ENCODE results near the gene NDFIP1. TPM values are rescaled to one million over a fixed set of nuclear protein-coding genes. Genes with fewer than 3 reads are reported as not detected.

Gene NDFIP1
- polyA plus RNA-seq, 1 experiment, result 11.2 TPM

- no peaks in the 10 kb centered on the region for H3K27me3 ChIP-seq (ENCODE audit: control insufficient read depth, insufficient read depth, low read length)
- H3K4me3 ChIP-seq (ENCODE audit: low read depth, low read length), result no peak overlapping the region
- no peaks in the 10 kb centered on the region for H3K36me3 ChIP-seq (ENCODE audit: control insufficient read depth, insufficient read depth, low read length)
- DNase-seq (ENCODE audit: low read depth), result no peak
- ChIA-PET CTCF (no interaction called here), POLR2A (no interaction called here)
- no peak for TF ChIP-seq CTCF (IDR thresholded peaks at IDR 0.05; ENCODE audit: insufficient read depth, low read depth, low read length)
These were observed 83.2 kb downstream of the NDFIP1 start for GRCh38 chr5:142191776-142192175.

GRCh38 chr5:142192286-142193113 lies 83.9 kb downstream of the NDFIP1 start:
- no peak for TF ChIP-seq CTCF (IDR thresholded peaks at IDR 0.05; ENCODE audit: insufficient read depth, low read depth, low read length)
- POLR2A ChIA-PET, result no interaction called here
- DNase-seq (ENCODE audit: low read depth), result no peak
- Histone ChIP-seq H3K36me3 (ENCODE audit: control insufficient read depth, insufficient read depth, low read length) (no peaks in the 10 kb centered on the region), H3K27me3 (ENCODE audit: control insufficient read depth, insufficient read depth, low read length) (no peaks in the 10 kb centered on the region), H3K4me3 (ENCODE audit: low read depth, low read length) (no peak overlapping the region)
- CTCF ChIA-PET, result no interaction called here

- Histone ChIP-seq H3K27me3 (ENCODE audit: control insufficient read depth, insufficient read depth, low read length) (no peaks in the 10 kb centered on the region), H3K36me3 (ENCODE audit: control insufficient read depth, insufficient read depth, low read length) (no peaks in the 10 kb centered on the region), H3K4me3 (ENCODE audit: low read depth, low read length) (no peak overlapping the region)
- TF ChIP-seq CTCF (IDR thresholded peaks at IDR 0.05; ENCODE audit: insufficient read depth, low read depth, low read length), result no peak
- CTCF ChIA-PET, result no interaction called here
- DNase-seq (ENCODE audit: low read depth), result no peak
- POLR2A ChIA-PET, result no interaction called here
These were observed 84.5 kb downstream of the NDFIP1 start for GRCh38 chr5:142193114-142193428.

GRCh38 chr5:142197098-142197497 lies 88.5 kb downstream of the NDFIP1 start:
- Histone ChIP-seq H3K27me3 (ENCODE audit: control insufficient read depth, insufficient read depth, low read length) (no peaks in the 10 kb centered on the region), H3K4me3 (ENCODE audit: low read depth, low read length) (no peak overlapping the region), H3K36me3 (ENCODE audit: control insufficient read depth, insufficient read depth, low read length) (no peaks in the 10 kb centered on the region)
- no peak for DNase-seq (ENCODE audit: low read depth)
- TF ChIP-seq CTCF (IDR thresholded peaks at IDR 0.05; ENCODE audit: insufficient read depth, low read depth, low read length), result no peak
- CTCF ChIA-PET, result no interaction called here
- POLR2A ChIA-PET, result no interaction called here

- POLR2A ChIA-PET, result no interaction called here
- H3K27me3 ChIP-seq (ENCODE audit: control insufficient read depth, insufficient read depth, low read length), result no peaks in the 10 kb centered on the region
- no peaks in the 10 kb centered on the region for H3K36me3 ChIP-seq (ENCODE audit: control insufficient read depth, insufficient read depth, low read length)
- no peak for TF ChIP-seq CTCF (IDR thresholded peaks at IDR 0.05; ENCODE audit: insufficient read depth, low read depth, low read length)
- no peak overlapping the region for H3K4me3 ChIP-seq (ENCODE audit: low read depth, low read length)
- no peak for DNase-seq (ENCODE audit: low read depth)
- CTCF ChIA-PET, result no interaction called here
These were observed 89.2 kb downstream of the NDFIP1 start for GRCh38 chr5:142197781-142198180.

All from BJ (cell line).